SK-N-MC (cell line): Measurements from ENCODE around the gene UMAD1.

Experiments used
- EZH2 ChIP-seq: fragments of 200-600 bp; sonication (generic); IDR thresholded peaks from one replicate; pipeline ENCODE4 v1.6.1; 2017; ENCODE audit warnings: antibody characterized with exemption
- FOXP2 ChIP-seq: optimal IDR thresholded peaks from 2 replicates; pipeline ENCODE3; 2011; ENCODE audit warnings: mild to moderate bottlenecking, moderate library complexity; ENCODE audit not compliant: insufficient read depth; ENCODE audit errors: extremely low read length, control extremely low read depth

- TF ChIP-seq EZH2 (no peak), FOXP2 (no peak)
Observed at GRCh38 chr7:7792056-7792455, 151.5 kb downstream of the UMAD1 start.
